LNCAP (cell line): ENCODE data around the gene LPP.

Experiments used
- TF ChIP-seq, protein P1 (sequence below): fragments of 450-650 bp; IDR thresholded peaks from 2 replicates; pipeline ENCODE4 v1.5.1; 2017; ENCODE audit warnings: mild to moderate bottlenecking

The LPP gene

DNA sequence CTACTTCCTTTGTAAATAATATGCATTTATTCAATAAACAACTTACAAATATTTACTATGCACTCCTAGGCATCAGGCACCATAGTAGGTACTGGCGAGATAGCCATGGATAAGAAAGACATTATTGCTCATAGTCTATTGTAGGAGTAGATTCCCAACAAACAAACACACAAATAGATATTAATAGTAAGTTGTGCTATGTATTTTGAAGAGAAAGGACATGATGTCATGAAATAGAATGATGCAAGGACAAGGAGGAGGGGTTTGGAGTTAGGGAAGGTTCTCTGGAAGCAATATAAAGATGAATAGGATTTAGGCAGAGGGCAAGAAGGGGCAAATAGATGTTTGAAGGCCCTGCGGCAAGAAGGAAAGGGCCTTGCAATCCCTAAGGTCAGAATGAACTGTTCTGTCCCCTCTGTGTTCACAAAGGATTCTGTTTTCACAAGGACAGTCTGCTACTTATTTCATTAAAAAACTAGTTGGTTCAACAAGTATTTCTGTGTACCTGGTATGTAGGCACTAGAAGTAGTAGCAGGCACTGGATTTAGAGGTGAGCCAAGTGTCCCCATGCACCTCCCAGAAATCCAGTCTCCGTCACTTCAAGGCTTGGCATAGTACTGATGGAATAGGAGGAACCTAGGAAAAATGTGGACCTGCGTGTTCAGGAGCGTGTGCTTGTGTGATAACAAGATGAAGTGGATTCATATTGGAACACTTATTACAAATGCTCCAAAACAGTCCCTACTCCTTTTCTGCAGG lies 786.0 kb downstream of the LPP start:
- TF ChIP-seq, protein P1, sequence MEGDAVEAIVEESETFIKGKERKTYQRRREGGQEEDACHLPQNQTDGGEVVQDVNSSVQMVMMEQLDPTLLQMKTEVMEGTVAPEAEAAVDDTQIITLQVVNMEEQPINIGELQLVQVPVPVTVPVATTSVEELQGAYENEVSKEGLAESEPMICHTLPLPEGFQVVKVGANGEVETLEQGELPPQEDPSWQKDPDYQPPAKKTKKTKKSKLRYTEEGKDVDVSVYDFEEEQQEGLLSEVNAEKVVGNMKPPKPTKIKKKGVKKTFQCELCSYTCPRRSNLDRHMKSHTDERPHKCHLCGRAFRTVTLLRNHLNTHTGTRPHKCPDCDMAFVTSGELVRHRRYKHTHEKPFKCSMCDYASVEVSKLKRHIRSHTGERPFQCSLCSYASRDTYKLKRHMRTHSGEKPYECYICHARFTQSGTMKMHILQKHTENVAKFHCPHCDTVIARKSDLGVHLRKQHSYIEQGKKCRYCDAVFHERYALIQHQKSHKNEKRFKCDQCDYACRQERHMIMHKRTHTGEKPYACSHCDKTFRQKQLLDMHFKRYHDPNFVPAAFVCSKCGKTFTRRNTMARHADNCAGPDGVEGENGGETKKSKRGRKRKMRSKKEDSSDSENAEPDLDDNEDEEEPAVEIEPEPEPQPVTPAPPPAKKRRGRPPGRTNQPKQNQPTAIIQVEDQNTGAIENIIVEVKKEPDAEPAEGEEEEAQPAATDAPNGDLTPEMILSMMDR, result no peak
